NCI-H345 treated with DMSO at 0.1 percent for 48 hours (cell line): ENCODE measurements around the gene HSH2D.
"Not testable (repeated sequence)": the region's sequence is repeated elsewhere in the genome, so short reads cannot be mapped to it uniquely, and the experiment has no call there.

ENCODE experiments used
- DNase-seq: peaks from one replicate; lab custom pipeline; 2025; ENCODE audit not compliant: unreplicated experiment; lab: John Stamatoyannopoulos, UW

HSH2D gene

DNA sequence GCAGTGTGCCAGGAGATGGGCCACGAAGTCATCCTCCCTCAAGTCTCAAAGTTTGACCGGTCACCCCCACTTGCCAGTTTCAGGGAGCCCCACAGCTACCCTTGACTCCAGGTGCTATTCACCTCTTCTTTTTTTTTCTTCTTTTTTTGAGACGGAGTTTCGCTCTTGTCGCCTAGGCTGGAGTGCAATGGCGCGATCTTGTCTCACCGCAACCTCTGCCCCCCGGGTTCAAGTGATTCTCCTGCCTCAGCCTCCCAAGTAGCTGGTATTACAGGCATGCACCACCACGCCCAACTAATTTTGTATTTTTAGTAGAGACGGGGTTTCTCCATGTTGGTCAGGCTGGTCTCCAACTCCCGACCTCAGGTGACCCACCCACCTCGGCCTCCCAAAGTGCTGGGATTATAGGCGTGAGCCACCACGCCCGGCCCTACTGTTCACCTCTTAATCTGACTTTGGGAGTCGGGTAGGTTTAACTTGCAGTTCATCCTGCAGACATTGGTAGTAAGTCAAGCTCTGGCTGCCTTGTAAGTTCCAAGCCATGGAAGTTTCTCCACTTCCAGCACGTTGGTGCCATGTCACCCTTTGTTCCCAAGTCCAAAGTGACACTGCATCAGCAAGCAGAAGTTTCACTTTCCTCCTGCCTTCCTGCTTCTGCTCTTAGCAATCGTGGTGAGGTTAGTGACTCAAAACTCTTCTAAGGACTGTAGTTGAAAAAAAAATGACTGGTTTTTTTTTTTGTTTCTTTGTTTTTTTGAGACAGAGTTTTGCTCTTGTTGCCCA lies 24.2 kb upstream of the HSH2D start:
- DNase-seq = not testable (repeated sequence)

DNA sequence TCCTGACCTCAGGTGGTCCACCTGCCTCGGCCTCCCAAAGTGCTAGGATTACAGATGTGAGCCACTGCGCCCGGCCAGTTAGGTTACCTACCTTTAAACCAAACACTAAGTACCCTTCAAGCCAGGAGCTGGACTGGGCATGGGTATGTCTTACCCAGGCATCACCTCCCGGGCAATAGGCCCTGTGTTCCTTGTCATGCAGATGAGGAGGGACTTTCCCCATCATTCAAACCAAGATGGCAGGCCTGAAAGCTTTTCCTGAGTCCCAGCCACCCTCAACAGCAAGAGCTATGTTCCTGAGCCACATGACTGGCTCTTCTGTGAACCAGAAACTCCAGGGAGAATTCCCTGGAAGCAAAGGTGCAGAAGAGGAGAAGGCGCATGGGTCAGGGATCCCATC lies 22.3 kb upstream of the HSH2D start:
- DNase-seq = no peak

DNA sequence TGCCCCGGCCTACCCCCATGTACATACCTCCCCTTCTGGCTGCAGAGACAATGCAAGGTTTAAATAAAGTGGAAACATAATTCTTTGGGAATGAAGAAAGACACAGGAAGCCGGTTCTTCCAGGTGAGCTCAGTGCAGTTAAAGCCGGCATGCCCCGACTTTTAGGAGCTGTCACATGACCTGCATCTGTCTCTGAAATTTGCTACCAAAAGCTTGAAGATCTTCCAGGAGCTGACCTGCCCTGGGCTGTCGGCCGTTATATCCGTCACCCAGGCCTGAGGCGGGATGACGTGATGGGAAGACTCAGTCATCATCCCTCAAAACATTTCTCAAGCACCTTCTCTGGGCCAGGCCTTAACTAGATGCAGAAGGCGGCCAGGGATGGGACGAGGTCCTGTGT lies 21.5 kb upstream of the HSH2D start:
- no peak for DNase-seq

DNA sequence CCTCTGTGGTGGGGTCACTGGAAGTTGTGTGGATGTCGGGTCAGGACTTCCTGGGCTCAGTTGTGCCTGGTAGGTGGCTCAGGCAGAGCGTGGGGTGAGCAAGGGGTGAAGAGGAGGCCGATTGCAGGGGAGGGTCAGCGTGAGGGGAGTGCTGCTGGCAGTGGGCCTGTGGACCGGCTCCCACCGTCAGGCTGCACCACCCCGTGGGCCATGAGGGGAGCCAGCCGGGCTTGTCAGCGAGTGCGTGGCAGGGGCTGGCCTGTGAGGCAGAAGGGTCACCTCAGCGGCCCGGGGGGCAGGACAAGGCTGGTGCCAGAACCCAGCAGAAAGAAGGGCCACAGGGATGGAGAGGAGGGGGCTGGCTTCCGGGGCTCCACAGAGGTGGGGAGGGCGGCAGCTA lies 18.5 kb upstream of the HSH2D start:
- DNase-seq = no peak

DNA sequence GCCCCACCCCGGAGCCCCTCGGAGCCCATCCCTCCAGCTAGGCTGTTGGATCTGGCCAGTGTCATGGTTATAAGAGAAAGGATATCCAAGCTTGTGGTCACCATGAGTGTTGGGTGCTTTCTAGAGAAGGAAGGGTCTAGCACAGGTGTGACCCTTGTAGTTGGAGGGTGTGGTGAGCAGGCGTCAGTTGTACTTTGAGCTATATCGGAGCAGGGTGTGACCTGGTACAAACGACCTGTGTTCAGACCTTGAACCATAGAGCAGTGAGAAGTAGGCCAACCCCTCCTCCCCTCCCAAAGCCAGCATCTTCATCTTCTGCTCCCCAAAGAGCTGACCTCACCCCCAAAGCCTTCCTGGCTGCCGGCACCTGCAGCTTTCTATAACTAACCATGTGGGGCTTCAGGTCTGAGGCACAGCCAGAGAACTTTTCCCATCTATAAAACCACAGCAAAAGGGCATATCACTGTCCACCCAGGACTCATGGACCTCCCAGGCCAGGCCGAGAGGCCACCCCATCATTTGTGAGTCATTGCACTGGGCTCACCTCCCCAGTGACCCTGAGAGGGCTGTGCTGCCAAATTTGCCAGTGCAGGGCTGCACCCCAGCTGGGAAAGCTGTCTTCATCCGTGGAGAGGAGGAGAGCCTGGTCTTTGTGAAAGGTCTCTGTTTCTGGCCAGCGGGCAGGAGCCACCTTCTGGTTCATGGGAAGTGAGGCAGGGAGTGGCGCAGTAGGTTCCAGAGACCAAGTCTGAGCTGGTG lies 17.6 kb upstream of the HSH2D start:
- DNase-seq = no peak

DNA sequence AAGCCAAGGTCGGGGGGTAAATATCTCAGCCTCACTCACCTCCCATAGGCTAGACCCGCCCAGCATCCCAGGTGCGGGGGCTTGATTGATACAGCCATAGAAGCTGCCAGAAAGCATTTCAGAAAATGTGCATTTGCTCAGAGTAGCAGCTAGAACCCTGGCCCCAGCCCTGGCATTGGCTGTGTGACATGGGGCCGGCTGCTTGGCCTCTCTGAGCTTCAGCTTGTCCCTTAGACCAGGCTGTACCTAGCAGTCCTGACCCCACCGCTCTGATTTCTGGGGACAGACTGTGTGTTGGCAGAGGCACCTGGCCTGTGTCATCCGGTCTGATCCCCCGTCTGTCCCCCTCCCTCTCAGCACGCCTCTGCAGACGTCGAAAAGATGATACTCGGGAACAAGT lies 16.4 kb upstream of the HSH2D start:
- DNase-seq = no peak

DNA sequence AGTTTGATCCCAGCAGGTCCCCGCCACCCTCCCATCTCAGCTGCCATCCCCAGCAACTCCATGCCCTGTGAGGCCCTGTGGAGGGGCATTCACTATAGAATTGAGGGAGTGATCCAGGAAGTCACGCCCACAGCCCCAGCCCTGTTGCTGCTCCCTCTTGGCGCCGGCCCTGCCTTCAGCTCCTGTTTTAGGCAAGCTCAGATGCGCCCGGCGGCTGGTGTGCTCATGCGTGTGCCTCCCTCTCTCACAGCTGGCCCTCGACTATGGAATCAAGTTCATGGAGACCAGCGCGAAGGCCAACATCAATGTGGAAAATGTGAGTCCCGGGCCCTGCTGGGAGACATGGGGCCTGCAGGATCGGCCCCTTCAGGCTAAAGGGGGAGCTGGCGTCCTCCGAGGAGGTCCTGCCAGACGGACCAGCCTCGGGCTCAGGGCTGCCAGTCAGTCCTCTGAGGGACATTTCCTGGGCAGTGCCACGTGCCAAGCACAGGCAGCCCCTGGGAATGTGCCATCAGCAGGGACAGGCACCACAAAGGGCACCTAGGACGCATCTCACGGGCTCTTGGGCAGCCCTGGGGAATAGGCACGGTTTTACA lies 15.6 kb upstream of the HSH2D start:
- DNase-seq = no peak

DNA sequence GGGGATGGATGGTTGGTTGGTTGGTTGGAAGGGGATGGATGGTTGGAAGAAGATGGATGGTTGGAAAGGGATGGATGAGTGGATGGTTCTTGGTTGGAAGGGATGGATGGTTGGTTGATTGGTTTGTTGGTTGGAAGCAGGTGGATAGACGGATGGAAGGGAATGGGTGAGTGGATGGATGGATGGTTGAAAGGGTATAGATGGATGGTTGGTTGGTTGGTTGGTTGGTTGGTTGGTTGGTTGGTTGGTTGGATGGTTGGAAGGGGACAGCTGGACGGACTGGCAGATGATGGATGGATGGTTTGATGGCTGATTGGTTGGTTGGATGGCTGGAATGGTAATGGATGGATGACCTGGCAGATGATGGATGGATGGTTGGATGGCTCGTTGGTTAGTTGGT lies 11.8 kb upstream of the HSH2D start:
- DNase-seq = no peak

DNA sequence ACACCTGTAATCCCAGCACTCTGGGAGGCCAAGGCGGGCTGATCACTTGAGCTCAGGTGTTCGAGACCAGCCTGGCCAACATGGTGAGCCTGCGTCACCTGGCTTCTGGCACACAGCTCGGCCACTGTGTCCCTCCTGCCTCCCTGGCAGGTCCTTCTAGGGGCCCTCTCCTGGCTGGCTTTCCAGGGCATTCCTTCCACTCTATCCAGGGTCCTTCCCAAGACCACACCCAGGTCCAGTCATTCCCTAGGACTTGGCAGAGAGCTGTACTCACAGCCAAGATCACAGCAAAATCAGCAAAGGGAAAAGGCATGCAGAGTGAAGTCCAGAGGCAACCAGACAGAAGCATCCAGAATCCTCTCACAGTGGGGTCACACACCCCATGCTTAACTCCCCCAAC lies 9.7 kb upstream of the HSH2D start:
- no peak for DNase-seq

DNA sequence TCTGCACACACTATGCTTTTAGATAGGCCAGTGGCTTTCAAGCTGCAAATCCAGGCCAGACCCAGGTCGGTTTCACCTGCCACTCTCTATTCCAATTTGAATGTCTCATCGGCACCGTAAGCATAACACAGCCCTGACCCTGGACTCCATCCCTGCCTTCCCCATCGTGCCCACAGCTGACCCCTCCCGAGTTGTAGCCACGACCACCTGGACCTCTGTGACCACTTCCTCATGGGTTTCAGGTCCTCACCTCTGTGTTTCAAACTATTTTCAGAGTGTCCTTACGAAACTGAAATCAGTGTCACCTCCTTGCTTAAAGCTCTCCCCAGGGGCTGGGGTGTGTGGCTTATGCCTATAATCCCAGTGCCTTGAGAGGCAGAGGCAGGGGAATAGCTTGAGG lies 9.0 kb upstream of the HSH2D start:
- DNase-seq = no peak

DNA sequence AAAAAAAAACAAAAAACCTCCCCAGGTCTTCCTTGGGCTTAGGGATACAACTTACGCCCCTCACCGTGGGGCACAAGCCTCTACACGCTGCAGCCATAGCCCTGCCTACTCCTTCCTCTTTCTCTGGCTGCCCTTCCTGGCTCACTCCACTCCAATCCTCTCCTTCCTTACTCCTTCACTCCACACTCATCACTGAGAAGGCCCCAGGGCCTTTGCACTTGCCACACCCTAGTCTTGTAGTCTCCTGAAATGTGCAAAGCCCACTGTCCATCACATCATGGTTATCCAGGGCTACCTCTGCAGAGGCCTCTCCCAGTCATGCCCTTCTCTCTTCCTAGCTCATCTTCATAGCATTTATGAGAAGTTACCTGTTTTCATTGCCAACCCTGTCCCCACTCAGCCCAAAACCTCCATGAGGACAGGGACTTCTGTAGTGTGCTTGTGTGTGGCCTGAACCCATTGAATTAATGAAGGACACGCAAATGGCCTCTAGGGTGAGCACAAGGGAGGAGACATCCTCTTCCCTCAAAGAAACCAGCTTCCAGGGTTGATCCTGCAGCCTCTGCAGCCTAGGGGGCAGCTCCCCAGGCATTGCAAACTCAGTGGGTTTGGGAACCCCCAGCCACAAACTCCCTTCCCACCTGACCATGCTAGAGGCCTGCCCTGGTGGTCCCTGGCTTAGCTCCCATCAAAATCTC lies 7.9 kb upstream of the HSH2D start:
- DNase-seq = no peak

DNA sequence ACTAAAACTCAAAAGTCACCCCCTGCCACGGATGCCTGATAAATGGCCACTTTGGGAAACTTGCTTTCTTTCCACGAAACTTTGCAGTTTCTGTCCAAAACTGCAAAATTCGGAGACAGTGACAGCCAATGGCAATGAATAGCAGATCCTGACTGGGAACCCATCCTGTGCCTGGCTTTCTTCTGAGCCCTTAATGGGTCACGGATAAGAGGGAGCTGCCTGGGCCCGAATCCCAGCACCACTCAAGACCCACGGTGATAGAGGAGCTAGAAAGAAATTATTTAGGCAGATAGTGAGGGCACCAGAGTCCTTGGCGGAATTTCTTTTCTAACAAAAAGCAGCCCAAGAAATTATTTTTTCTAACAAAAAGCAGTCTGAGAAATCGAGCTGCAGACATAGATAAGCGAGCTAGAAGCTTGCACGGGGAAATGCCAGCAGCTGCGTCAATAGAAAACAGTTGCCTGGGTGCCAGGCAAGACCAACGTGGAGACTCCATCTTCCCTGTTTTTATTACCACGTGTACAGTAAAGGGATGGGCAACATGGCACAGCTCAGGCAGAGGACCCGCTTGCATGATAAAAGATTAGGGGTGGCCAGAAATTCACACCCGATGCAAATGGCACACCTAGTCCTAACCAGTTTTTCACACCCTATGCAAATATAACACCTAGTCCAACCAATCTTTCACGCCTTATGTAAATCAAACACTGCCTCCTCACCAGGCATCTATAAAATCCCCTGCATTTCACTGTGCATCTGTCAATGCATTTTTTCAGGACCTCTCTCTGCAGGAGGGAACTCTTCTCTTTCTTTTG lies 7.1 kb upstream of the HSH2D start:
- no peak for DNase-seq

DNA sequence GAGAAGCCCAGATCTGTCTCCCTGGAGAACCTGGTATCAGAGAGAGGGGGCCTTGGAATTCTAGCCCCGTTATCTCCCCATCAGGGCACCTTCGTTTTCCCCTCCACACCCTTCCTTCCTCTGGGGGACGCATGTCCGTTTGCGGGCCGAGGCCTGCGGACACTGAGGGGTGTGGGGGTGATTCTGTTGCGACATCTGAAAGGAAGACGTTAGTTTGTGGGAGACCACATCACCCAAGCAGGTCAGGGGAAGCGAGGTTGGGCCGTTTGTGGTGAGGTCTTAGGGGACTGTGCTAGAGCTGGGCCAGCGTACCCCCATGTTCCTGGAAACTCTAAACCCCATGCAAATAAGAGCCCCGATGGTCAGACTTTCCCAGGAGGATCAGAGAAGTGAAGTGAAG lies 3.7 kb upstream of the HSH2D start:
- DNase-seq = no peak

DNA sequence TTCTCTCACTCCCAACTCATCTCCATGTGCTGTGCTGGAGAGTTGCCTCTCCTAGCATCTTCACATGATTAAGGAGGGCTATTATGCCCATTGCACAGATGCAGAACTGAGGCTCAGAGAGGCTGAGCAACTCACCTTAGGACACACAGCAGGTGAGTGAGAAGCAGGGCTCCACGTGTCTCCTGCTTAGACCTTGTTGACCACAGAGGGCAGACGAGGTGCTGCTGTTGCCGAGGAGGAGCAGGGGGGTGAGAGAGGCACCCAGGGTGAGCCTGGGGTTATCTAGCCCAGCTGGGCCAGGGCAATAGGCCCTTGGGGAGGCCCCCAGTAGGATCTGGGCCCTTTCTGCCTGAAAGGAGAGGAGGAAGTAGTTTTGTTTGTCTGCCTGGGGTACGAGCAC lies 2.4 kb upstream of the HSH2D start:
- DNase-seq = no peak

DNA sequence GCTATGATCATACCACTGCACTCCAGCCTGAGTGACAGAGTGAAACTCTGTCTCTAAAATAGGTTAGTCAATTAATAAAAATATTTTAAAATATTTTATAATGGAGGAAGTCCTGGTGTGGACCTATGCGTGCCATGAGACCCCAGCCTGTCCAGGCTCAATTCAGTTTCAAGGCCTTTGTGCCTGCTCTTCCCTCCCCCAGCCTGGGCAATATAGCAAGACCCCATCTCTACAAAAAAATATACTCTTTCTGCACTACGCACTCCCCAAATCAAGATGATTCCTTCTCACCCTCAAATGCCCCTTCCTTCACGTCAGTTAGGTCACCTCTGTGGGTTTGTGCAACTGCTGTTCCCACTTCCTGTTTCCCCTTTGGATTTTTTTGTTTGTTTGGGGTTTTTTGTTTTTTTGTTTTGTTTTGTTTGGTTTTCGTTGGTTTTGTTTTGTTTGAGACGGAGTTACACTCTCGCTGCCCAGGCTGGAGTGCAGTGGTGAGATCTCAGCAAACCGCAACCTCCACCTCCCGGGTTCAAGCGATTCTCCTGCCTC lies 1.4 kb upstream of the HSH2D start:
- DNase-seq = no peak

DNA sequence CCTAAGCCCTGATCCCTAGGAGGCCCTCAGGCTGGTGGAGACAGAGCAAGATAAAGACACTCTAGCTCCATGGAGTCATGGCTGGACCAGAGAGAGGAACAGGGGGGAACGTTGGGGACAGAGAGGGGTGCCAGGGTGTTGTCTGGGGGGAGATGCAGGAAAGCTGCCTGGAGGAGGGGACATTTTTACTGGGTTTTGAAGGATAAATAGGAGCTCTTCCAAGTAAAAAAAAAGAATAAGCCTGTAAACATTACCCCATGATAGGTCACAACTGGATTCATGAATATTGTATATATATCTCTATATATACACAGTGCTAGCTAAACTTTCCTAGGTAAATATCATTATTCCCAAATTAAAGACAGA lies 714 bp downstream of the HSH2D start:
- DNase-seq = no peak

DNA sequence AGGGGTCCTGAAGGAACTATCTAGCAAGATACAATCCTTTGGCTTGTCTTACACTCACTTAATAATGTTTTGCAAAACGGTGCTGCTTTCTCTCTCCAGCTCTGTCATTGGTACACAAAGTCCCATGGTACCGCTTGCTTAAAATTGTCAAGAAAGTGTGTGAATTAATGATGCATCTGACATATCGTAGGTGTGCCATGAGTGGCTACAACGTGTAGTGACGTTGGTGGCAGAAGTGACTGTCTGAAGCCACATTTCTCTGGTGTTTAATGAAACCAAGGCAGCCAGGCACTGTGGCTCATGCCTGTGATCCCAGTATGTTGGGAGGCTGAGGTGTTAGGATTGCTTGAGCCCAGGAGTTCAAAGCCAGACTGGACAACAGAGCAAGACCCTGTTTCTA lies 2.6 kb downstream of the HSH2D start:
- no peak for DNase-seq

DNA sequence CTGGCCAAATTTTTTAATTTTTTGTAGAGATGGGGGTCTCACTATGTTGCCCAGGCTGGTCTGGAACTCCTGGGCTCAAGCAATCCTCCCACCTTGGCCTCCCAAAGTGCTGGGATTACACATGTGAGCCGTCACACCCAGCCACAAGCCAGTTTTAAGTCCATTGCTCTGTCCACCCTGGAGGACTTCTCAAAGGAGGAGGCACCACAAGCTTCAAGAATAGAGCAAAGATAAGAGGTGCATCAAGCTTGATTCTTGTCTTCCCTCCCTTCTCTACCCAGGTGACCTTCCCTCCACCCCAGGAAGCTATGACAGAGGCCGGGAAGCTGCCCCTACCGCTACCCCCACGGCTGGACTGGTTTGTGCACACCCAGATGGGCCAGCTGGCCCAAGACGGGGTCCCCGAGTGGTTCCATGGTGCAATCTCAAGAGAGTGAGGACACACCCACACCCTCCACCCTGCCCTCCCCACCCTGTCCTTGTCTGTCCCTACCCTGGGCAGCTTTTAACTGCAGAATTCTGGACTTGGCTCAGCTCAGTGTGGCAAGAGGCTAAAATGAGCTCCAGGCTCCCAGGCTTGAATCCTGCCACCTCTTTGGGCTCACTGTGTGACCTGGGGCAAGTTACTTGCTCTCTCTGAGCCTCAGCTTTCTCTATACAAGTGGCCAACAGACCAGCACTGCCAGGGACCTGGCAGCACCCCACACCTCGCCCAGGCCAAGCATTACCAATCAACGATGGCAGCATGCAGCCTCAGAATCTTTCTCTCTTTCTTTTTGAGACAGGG lies 5.2 kb downstream of the HSH2D start:
- no peak for DNase-seq

DNA sequence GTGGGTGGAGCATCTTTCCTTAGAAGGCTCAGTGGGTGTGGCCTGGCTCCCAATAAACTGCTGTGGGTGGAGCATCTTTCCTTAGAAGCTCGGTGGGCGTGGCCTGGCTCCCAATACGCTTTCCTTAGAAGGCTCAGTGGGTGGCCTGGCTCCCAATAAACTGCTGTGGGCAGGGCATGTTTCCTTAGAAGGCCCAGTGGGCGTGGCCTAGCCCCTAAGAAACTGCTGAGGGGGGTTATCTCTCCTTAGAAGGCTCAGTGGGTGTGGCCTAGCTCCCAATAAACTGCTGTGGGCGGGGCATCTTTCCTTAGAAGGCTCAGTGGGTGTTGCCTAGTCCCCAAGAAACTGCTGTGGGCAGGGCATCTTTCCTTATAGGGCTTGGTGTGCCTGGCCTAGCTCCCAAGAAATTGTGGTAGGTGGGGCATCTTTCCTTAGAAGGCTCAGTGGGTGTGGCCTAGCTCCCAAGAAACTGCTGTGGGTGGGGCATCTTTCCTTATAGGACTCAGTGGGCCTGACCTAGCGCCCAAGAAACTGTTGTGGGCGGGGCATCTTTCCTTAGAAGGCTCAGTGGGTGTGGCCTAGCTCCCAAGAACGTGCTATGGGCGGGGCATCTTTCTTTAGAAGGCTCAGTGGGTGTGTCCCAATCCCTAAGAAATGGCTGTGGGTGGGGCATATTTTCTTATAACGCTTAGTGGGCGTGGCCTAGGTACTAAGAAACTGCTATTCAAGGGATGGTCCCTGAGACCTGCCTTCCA lies 10.3 kb downstream of the HSH2D start:
- DNase-seq = no peak
